Skeletal muscle satellite cell (primary cell): ENCODE measurements around the gene QSOX1.
"Not testable (repeated sequence)": the region's sequence is repeated elsewhere in the genome, so short reads cannot be mapped to it uniquely, and the experiment has no call there.

ENCODE experiments used
- H3K27me3 ChIP-seq: 2 replicates; pipeline ENCODE4 v1.7.0; 2013; ENCODE audit warnings: low read length; ENCODE audit not compliant: control insufficient read depth, insufficient read depth
- H3K36me3 ChIP-seq: 2 replicates; pipeline ENCODE4 v1.7.0; 2013; ENCODE audit warnings: mild to moderate bottlenecking, control low read depth, low read length; ENCODE audit not compliant: insufficient read depth
- H3K4me1 ChIP-seq: 2 replicates; pipeline ENCODE4 v1.7.0; 2013; ENCODE audit warnings: low read length; ENCODE audit not compliant: control insufficient read depth, insufficient read depth
- H3K4me2 ChIP-seq: 2 replicates; pipeline ENCODE4 v1.7.0; 2013; ENCODE audit warnings: mild to moderate bottlenecking, low read length
- H3K4me3 ChIP-seq: 2 replicates; pipeline ENCODE4 v1.7.0; 2013; ENCODE audit warnings: low read length
- H3K9ac ChIP-seq: 2 replicates; pipeline ENCODE4 v1.7.0; 2013; ENCODE audit warnings: mild to moderate bottlenecking, low read depth, low read length, moderate library complexity
- H3K9me3 ChIP-seq: replicated peaks from 2 replicates; pipeline ENCODE4 v1.7.0; 2013; ENCODE audit warnings: mild to moderate bottlenecking, control low read depth, low read length

Gene QSOX1

DNA sequence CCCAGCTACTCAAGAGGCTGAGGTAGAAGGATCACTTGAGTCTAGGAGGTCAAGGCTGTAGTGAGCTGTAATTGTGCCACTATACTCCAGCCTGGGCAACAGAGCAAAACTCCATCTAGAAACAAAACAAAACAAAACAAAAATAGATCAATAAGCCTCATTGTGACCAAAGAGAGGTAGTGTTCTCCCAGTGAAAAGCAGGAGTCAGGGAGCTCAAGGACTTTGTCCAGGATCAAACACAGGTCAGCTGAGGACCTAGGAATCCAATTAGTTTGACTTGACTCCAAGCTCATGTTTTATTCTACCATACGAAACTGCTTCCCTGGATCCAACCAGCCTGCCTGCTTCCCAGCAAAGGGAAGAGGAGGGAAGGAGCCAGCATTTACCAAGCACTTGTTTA lies 21.5 kb upstream of the QSOX1 start:
- H3K4me1 ChIP-seq: peaks cover 22% of the 10 kb centered on the region

DNA sequence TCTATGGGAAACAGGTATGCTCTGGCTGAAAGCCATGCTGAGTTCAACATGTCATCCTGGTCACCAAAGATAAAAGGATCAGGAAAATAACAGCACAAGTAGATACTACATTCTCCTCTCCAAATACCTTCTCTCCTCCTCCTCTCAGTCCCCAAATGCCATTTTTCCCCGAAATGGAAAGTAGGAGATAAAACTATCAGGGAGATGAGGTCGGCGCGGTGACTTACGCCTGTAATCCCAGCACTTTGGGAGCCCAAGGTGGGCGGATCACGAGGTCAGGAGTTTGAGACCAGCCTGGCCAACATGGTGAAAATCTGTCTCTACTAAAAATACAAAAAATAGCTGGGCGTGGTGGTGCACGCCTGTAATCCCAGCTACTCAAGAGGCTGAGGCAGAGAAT lies 21.0 kb upstream of the QSOX1 start:
- not testable (repeated sequence) for H3K9me3 ChIP-seq, H3K4me3 ChIP-seq, H3K27me3 ChIP-seq, H3K9ac ChIP-seq, H3K4me2 ChIP-seq, H3K36me3 ChIP-seq
- peaks cover 22% of the 10 kb centered on the region for H3K4me1 ChIP-seq

More for the DNA sequence above, 21.5 kb upstream of the QSOX1 start:
- Histone ChIP-seq H3K9ac (no peak overlapping the region), H3K4me3 (no peak overlapping the region), H3K9me3 (no peaks in the 10 kb centered on the region), H3K4me2 (no peak overlapping the region), H3K27me3 (no peaks in the 10 kb centered on the region), H3K36me3 (no peaks in the 10 kb centered on the region)

DNA sequence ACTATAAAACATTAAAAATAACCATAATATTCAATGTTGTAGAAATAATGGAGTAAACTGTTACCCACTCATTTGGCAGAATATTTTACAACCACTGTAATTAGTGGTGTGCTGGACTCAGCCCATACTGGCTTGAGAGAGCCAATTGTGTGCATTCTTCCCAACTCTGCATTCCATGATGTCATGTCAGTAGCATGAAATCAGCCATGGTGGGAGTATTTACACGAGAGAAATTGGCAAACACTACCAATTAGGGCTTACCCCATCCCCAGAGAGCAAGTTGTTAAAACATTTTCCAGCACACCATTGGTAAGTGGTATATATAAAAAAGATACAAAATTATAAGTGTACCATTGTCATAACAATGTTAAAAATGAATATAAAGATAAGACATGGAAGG lies 19.1 kb upstream of the QSOX1 start:
- Histone ChIP-seq H3K4me1 (peaks cover 22% of the 10 kb centered on the region), H3K27me3 (no peaks in the 10 kb centered on the region), H3K4me3 (no peak overlapping the region), H3K9me3 (no peaks in the 10 kb centered on the region), H3K9ac (no peak overlapping the region), H3K36me3 (no peaks in the 10 kb centered on the region), H3K4me2 (no peak overlapping the region)

DNA sequence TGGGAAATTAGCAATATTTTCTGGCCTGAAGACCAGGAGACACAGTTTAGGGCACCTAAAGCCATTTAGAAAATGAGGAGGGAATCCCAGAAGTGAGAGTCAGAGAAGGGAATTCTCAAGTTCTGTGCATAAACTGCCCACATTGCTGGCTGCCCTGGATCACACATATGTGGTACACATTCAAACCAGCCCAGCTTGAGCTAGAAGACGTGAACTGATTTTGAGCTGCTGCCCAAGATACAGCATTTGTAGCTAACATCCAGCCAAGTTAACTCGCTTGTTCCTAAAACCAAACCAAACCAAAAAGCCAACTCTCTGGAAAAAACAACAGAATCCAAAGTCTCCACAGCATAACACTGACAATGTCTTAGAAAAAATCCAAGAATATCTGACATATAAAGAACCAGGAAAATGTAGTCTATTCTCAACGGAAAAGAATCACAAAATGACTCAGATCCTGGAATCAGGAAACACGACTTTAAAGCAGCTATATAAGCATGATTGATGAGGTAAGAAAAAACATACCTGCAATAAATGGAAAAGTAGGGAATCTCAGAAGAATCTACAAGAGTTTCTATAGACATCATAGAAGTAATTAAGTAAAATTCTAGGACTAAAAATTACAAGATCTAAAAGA lies 18.2 kb upstream of the QSOX1 start:
- H3K27me3 ChIP-seq: no peaks in the 10 kb centered on the region
- H3K9ac ChIP-seq: no peak overlapping the region
- no peaks in the 10 kb centered on the region for H3K9me3 ChIP-seq
- no peaks in the 10 kb centered on the region for H3K36me3 ChIP-seq
- no peak overlapping the region for H3K4me2 ChIP-seq
- H3K4me1 ChIP-seq: peaks cover 16% of the 10 kb centered on the region
- H3K4me3 ChIP-seq: no peak overlapping the region

DNA sequence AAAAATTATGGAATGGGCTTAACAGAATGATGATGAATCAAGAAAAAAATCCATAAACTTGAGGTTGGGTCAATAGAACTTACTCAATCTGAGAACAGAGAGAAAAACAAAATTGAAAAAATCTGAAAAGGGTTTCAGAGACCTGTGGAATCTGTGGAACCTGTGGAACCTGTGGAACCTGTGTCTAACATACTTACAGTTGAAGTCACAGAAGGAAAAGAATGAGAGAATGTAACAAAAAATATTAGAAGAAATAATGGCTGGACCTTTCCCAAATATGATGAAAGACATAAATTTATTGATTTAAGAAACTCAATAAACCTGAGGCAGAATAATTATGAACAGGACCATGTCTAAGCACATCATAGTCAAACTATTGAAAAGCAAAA lies 17.7 kb upstream of the QSOX1 start:
- Histone ChIP-seq H3K27me3 (no peaks in the 10 kb centered on the region), H3K36me3 (no peaks in the 10 kb centered on the region), H3K4me1 (peaks cover 11% of the 10 kb centered on the region), H3K9ac (no peak overlapping the region), H3K9me3 (no peaks in the 10 kb centered on the region), H3K4me2 (no peak overlapping the region), H3K4me3 (no peak overlapping the region)

DNA sequence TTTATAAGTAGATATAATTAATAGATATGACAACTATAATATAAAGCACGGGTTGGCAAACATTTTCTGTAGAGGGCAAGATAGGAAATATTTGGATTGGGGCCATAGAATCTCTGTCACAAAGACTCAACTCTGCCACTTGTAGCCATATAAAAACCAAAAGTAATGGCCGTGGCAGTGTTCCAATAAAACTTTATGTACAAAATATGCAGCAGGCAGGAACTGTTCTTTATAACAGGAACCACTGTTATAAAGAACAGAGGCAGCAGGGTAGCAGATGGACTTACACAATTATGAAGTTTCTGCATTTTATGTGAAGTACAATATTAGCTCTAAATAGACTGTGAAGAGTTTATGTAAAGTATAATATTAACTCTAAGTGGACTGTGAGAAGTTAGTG lies 16.9 kb upstream of the QSOX1 start:
- Histone ChIP-seq H3K4me3 (no peak overlapping the region), H3K9ac (no peak overlapping the region), H3K4me1 (peaks cover 7% of the 10 kb centered on the region), H3K36me3 (no peaks in the 10 kb centered on the region), H3K4me2 (no peak overlapping the region), H3K9me3 (no peaks in the 10 kb centered on the region), H3K27me3 (no peaks in the 10 kb centered on the region)

DNA sequence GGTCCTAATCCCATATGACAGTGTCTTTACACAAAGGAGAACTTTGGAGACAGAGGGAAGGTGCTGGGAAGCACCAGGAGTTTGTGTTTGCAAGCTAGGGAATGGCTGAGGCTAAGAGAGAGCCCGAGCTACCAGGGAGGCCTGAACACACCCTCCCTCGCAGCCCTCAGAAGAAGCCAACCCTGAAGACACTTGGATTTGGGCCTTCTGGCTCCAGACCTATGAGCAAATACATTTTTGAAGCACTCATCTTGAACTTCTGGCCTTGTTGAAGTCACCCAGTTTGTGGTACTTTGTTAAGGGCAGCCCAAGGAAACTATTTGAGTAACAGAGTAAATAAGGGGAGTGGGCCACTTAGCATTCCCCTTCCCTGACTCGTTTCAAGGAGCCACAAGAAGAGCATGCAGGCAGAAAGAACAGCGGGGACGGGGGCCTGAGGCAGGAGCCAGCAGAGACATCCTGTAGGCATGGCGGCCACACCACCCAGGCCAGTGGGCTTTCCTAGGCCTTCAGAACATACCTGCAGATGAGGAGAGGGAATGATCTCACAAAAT lies 13.2 kb upstream of the QSOX1 start:
- Histone ChIP-seq H3K9ac (no peak overlapping the region), H3K27me3 (no peaks in the 10 kb centered on the region), H3K9me3 (no peaks in the 10 kb centered on the region), H3K4me3 (no peak overlapping the region), H3K4me1 (peaks cover 3% of the 10 kb centered on the region), H3K4me2 (no peak overlapping the region), H3K36me3 (no peaks in the 10 kb centered on the region)

DNA sequence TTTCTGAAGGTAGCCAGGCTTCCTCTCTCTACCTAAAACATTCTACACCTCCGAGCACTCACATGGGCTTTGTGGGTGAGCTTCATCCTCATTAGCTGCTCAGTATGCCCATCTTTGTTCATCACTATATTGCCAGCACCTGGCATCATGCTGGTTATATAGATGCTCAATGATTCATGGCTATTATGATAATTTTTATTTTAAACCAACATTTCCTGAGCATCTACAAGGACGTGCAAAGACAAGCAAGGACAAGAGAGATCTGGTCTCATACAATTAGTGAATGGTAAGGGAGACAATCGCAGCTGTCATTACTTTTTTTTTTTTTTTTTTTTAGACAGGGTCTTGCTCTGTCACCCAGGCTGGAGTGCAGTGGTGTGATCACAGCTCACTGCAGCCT lies 11.3 kb upstream of the QSOX1 start:
- Histone ChIP-seq H3K27me3 (no peaks in the 10 kb centered on the region), H3K4me1 (no peaks in the 10 kb centered on the region), H3K36me3 (no peaks in the 10 kb centered on the region), H3K9ac (no peak overlapping the region), H3K4me2 (no peak overlapping the region), H3K9me3 (no peaks in the 10 kb centered on the region), H3K4me3 (no peak overlapping the region)

DNA sequence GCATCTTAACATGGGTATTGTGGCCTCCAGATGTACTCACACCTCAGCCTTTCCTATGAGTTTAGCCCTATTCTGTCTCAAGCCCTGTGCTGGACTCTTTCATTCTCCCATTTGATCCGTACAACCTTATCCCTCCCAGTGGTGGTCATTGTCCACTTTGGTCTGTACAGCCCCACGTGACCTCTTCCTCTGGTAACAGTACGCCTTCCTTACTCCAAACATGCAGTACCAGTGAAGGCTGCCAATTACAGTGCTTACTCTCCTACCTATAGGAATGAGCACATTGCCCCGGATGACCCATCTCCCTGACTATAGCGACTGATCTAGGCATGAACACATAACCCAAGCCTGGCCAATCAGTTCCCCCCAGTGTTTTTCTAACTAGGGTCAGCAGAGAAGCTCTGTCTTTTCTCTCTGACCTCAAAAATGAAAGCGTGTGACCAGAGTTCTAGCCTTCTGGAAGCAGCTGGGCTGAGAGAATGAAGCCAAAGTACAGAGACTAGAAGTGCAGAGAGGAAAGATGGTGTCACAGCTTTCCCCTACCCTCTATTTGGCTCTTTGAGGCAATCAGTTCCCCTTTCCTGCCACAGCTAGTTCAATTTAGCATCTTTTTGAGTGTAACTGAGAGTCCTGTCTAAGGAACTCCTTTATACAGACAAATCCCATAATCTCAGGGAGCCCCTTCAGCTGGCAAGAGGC lies 9.9 kb upstream of the QSOX1 start:
- no peaks in the 10 kb centered on the region for H3K9me3 ChIP-seq
- H3K4me2 ChIP-seq: no peak overlapping the region
- H3K4me3 ChIP-seq: no peak overlapping the region
- no peak overlapping the region for H3K9ac ChIP-seq
- H3K36me3 ChIP-seq: no peaks in the 10 kb centered on the region
- H3K4me1 ChIP-seq: no peaks in the 10 kb centered on the region
- H3K27me3 ChIP-seq: no peaks in the 10 kb centered on the region

DNA sequence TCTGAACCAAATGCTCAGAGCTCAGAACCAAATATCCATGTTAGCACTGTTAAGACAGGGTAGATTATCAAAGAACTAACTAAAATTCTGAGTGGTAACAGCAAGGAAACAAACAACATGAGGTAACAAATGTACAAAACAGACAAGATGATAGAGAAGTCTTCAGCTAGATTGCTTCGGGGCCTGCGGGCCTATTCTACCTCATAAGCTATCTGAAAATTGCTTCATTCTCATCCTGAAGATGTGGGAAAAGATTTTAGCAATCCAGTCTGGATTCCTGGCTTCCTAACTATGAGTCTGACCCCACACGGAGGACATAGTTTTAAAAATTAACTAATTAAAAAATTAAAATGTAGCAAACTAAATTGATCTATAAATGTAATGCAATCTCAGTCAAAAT lies 9.2 kb upstream of the QSOX1 start:
- no peak overlapping the region for H3K4me2 ChIP-seq
- H3K4me1 ChIP-seq: peaks cover 1% of the 10 kb centered on the region
- no peak overlapping the region for H3K9ac ChIP-seq
- H3K36me3 ChIP-seq: no peaks in the 10 kb centered on the region
- H3K27me3 ChIP-seq: no peaks in the 10 kb centered on the region
- H3K9me3 ChIP-seq: no peaks in the 10 kb centered on the region
- no peak overlapping the region for H3K4me3 ChIP-seq

DNA sequence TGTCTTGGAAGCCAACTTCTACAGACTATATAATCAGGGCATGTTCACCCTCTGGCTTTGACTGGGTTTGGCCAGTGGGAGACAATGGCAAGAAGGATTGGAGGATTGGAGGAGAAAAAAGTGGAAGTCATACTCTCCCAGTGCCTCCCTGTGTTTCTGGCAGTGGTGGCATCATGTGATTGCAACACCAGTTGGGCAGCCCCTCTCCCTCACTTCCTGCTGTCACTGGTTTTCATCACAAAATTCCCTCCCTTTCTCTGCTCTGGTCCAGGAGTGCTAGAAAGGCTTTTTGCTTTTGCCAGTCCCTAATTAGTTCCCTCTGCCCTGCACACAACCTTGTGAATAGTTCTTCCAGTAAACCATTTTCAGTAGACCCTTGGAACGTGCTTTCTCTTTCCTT lies 3.7 kb upstream of the QSOX1 start:
- no peaks in the 10 kb centered on the region for H3K27me3 ChIP-seq
- H3K4me3 ChIP-seq: peak overlapping the region; percentile 23
- peaks cover 30% of the 10 kb centered on the region for H3K4me1 ChIP-seq
- H3K9me3 ChIP-seq: no peaks in the 10 kb centered on the region
- H3K4me2 ChIP-seq: peak overlapping the region; percentile 65
- no peaks in the 10 kb centered on the region for H3K36me3 ChIP-seq
- H3K9ac ChIP-seq: no peak overlapping the region

DNA sequence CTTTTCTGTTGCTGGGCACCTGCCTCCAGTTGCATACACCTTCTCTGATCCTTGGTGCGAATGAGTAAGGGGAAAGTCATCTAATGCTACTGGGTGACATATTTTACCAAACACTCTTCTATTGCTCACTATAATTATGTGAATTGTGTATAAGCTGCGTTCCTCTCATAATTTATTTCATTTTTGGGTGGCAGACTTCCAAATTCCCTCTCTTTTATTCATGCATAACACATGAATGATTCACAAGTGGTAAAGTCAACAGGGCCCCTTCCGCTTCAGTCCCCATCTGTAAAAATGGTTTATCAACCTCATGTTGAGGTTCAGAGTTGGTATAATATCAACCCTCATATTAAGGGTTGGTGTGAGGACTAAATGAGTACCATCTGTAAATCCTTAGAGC lies 3.2 kb upstream of the QSOX1 start:
- no peak overlapping the region for H3K9ac ChIP-seq
- peak overlapping the region; percentile 28 for H3K4me3 ChIP-seq
- H3K4me1 ChIP-seq: peaks cover 36% of the 10 kb centered on the region
- H3K27me3 ChIP-seq: no peaks in the 10 kb centered on the region
- H3K36me3 ChIP-seq: no peaks in the 10 kb centered on the region
- peak overlapping the region; percentile 65 for H3K4me2 ChIP-seq
- H3K9me3 ChIP-seq: no peaks in the 10 kb centered on the region
